ENCODE data around the gene PIM1. TPM values are rescaled to one million over a fixed set of nuclear protein-coding genes. Genes with fewer than 3 reads are reported as not detected.

PIM1 gene
- polyA plus RNA-seq, 2 donors = 174 to 178 TPM

DNA sequence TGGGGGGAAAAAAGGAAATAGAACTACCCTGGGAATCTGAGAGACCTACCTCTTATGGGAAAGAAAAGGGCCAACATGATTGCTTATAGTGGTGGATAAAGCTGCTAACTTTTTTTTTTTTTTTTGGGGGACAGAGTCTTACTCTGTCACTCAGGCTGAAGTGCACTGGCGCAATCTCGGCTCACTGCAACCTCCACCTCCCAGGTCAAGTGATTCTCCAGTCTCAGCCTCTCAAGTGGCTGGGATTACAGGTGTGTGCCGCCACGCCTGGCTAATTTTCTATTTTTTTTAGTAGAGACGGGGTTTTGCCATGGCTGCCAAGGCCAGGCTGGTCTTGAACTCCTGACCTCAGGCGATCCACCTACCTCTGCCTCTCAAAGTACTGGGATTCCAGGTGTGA, 48.1 kb downstream of the PIM1 start:
- no peaks in the 10 kb centered on the region for H3K36me3 ChIP-seq (ENCODE audit: control insufficient read depth in 2 of 2, insufficient read depth in 2 of 2, low read length in 1 of 2)
- no peak overlapping the region for H3K27ac ChIP-seq (ENCODE audit: low read depth in 2 of 2, low read length in 1 of 2)
- no peaks in the 10 kb centered on the region for H3K27me3 ChIP-seq (ENCODE audit: control insufficient read depth in 1 of 2, insufficient read depth in 2 of 2, low read length in 2 of 2)
- no peak overlapping the region for H3K4me3 ChIP-seq (ENCODE audit: low read depth in 1 of 2, low read length in 2 of 2)
- H3K9me3 ChIP-seq (ENCODE audit: control insufficient read depth in 2 of 2, insufficient read depth in 1 of 2, low read depth in 1 of 2, low read length in 1 of 2) = no peaks in the 10 kb centered on the region
- H3K4me1 ChIP-seq (ENCODE audit: control insufficient read depth in 2 of 2, insufficient read depth in 2 of 2, low read length in 1 of 2) = peaks cover 0 to 5% of the 10 kb centered on the region in 2 donors
- 89 to 90% methylated on average over 6 of the region's 6 CpGs for WGBS, 2 donors

DNA sequence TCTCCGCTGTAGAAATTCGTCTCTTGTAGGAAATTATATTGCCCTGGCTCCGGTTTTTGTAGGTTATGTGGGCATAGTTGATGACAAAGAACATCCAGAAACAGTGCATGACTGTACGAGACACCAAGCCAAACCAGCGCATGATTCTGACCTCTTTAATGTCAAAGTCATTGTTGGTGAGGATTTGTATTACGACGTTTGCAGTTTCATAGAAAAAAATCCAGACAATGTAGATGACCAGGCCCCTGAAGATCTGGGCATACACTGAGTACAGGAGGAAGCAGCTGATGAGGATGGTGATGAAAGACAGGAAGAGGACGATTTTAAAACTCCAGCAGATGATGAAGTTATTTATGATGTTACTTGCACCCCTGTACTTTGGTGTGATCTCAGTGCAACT, 48.6 kb downstream of the PIM1 start:
- no peaks in the 10 kb centered on the region for H3K27me3 ChIP-seq (ENCODE audit: control insufficient read depth in 1 of 2, insufficient read depth in 2 of 2, low read length in 2 of 2)
- no peak overlapping the region for H3K4me3 ChIP-seq (ENCODE audit: low read depth in 1 of 2, low read length in 2 of 2)
- no peak overlapping the region for H3K27ac ChIP-seq (ENCODE audit: low read depth in 2 of 2, low read length in 1 of 2)
- H3K36me3 ChIP-seq (ENCODE audit: control insufficient read depth in 2 of 2, insufficient read depth in 2 of 2, low read length in 1 of 2) = no peaks in the 10 kb centered on the region
- H3K4me1 ChIP-seq (ENCODE audit: control insufficient read depth in 2 of 2, insufficient read depth in 2 of 2, low read length in 1 of 2) = peaks cover 0 to 5% of the 10 kb centered on the region in 2 donors
- H3K9me3 ChIP-seq (ENCODE audit: control insufficient read depth in 2 of 2, insufficient read depth in 1 of 2, low read depth in 1 of 2, low read length in 1 of 2) = no peaks in the 10 kb centered on the region
- WGBS, 2 donors = 80 to 84% methylated on average over 8 of the region's 8 CpGs

DNA sequence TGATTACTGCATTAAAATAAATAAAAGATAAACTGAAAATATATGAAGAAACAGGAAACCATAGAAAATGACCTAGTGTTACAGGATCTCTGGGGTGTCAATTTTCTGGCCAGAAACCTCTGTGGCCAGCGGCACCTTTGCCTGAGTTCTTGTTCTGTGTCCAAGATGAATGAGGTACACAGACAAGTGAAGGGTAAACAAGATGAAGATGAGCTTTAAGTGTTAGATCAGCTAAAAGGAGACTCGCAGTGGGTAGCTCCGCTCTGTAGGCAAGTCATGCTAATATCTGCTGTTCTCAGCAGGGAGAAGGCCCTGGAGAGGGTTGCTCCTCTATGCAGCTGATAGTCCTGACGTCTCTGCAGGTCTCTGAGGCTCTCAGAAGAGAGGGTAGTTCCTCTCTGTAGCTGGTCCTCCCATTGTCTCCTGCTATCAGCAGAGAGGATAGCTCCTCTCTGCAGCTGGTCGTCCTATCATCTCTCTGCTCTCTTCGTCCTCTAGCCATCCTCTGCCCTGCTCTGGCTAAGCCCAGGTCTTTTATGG, 51.7 kb downstream of the PIM1 start:
- H3K4me3 ChIP-seq (ENCODE audit: low read depth in 1 of 2, low read length in 2 of 2) = peak overlapping the region; percentile 49 to 61
- H3K27ac ChIP-seq (ENCODE audit: low read depth in 2 of 2, low read length in 1 of 2) = peak overlapping the region in 1 of 2 donors; percentile 20
- peaks cover 0 to 5% of the 10 kb centered on the region in 2 donors for H3K4me1 ChIP-seq (ENCODE audit: control insufficient read depth in 2 of 2, insufficient read depth in 2 of 2, low read length in 1 of 2)
- H3K27me3 ChIP-seq (ENCODE audit: control insufficient read depth in 1 of 2, insufficient read depth in 2 of 2, low read length in 2 of 2) = no peaks in the 10 kb centered on the region
- H3K36me3 ChIP-seq (ENCODE audit: control insufficient read depth in 2 of 2, insufficient read depth in 2 of 2, low read length in 1 of 2) = no peaks in the 10 kb centered on the region
- H3K9me3 ChIP-seq (ENCODE audit: control insufficient read depth in 2 of 2, insufficient read depth in 1 of 2, low read depth in 1 of 2, low read length in 1 of 2) = no peaks in the 10 kb centered on the region
- WGBS, 2 donors = 60% methylated on average over 6 of the region's 6 CpGs

DNA sequence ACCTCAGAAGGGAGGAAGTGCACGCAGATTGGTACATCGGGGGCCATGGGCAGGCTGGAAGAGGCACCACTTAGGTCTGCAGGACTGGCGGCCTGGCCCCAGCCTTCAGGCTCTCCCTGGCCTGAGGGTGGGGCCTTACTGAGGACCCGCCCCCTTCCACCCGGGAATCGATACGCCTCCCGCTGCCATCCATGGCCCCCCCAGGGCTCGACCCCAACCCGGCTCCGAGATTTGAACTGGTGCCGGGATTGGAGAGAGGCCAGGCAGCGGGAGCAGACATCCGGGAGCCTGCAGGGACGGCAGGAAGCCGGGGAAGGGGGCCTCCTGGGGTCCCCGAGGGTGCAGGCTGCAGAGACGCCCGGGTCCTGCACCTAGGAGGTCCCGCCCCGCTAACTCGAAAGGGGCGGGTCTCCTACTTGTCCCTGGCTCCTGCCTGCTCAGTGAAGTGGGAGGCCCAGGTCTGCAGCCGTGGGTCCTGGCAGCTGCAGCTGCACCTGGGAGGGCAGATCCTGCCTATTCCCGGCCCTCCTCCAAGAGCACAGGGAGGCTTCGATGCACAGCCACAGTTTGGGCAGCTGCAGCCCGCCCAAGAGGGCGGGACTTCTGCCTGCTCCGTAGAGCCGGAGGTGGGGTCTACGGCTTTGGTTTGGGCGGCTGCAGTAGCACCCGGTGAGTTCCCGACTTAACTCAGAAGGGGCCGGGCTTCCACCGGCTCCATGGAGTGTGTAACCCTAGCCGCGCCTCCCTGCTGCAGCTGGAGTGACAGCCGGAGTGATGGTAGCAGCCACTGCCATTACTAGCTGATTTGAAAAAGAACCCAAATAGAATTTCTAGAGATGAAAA, 52.4 kb downstream of the PIM1 start:
- peaks cover 0 to 5% of the 10 kb centered on the region in 2 donors for H3K4me1 ChIP-seq (ENCODE audit: control insufficient read depth in 2 of 2, insufficient read depth in 2 of 2, low read length in 1 of 2)
- no peaks in the 10 kb centered on the region for H3K36me3 ChIP-seq (ENCODE audit: control insufficient read depth in 2 of 2, insufficient read depth in 2 of 2, low read length in 1 of 2)
- peak overlapping the region in 1 of 2 donors; percentile 20 for H3K27ac ChIP-seq (ENCODE audit: low read depth in 2 of 2, low read length in 1 of 2)
- H3K4me3 ChIP-seq (ENCODE audit: low read depth in 1 of 2, low read length in 2 of 2) = peak overlapping the region; percentile 49 to 61
- 0 to 1% methylated on average over 39 of the region's 39 CpGs for WGBS, 2 donors
- H3K27me3 ChIP-seq (ENCODE audit: control insufficient read depth in 1 of 2, insufficient read depth in 2 of 2, low read length in 2 of 2) = no peaks in the 10 kb centered on the region
- no peaks in the 10 kb centered on the region for H3K9me3 ChIP-seq (ENCODE audit: control insufficient read depth in 2 of 2, insufficient read depth in 1 of 2, low read depth in 1 of 2, low read length in 1 of 2)

GRCh38 chr6:37222992-37223391, 53.0 kb downstream of the PIM1 start:
- Histone ChIP-seq H3K4me3 (ENCODE audit: low read depth in 1 of 2, low read length in 2 of 2) (peak overlapping the region in 1 of 2 donors; percentile 61), H3K4me1 (ENCODE audit: control insufficient read depth in 2 of 2, insufficient read depth in 2 of 2, low read length in 1 of 2) (peaks cover 0 to 5% of the 10 kb centered on the region in 2 donors), H3K9me3 (ENCODE audit: control insufficient read depth in 2 of 2, insufficient read depth in 1 of 2, low read depth in 1 of 2, low read length in 1 of 2) (no peaks in the 10 kb centered on the region), H3K27me3 (ENCODE audit: control insufficient read depth in 1 of 2, insufficient read depth in 2 of 2, low read length in 2 of 2) (no peaks in the 10 kb centered on the region), H3K27ac (ENCODE audit: low read depth in 2 of 2, low read length in 1 of 2) (no peak overlapping the region), H3K36me3 (ENCODE audit: control insufficient read depth in 2 of 2, insufficient read depth in 2 of 2, low read length in 1 of 2) (no peaks in the 10 kb centered on the region)

Other genes with a start within 250 kb of the PIM1 start
- gene PI16, start 215.4 kb upstream of the PIM1 start, polyA plus RNA-seq = 1 to 10 TPM; 1.9 to 2.7 TPM
- gene MTCH1, start 184.0 kb upstream of the PIM1 start, polyA plus RNA-seq = 100 to 1,000 TPM in 1 of 2 donors, 10 to 100 TPM in 1; 58.0 to 107 TPM
- gene FGD2, start 164.5 kb upstream of the PIM1 start, polyA plus RNA-seq = 1 to 10 TPM; 4.1 to 4.3 TPM
- gene TBC1D22B, start 87.6 kb downstream of the PIM1 start, polyA plus RNA-seq = 1 to 10 TPM; 6.9 to 9.1 TPM
- gene TMEM217, start 88.0 kb downstream of the PIM1 start, polyA plus RNA-seq = 1 to 10 TPM; 2.6 to 5.4 TPM
- gene RNF8, start 183.8 kb downstream of the PIM1 start, polyA plus RNA-seq = 10 to 100 TPM; 10.3 to 14.7 TPM